Measurements from ENCODE around the gene HOXC10. TPM values are rescaled to one million over a fixed set of nuclear protein-coding genes. Genes with fewer than 3 reads are reported as not detected.

Gene HOXC10
- total and polyA plus RNA-seq, 2 of the 8 experiments (the other 6 are each of a cell fraction or from before 2014, with no cell fraction given), result not detected

- Histone ChIP-seq H3K14ac (ENCODE audit: insufficient read length) (no peak overlapping the region), H3K27me3 (replicated peaks in 1 of 4; ENCODE audit: control insufficient read depth in 3 of 4, extremely low read depth in 1 of 4, insufficient read depth in 3 of 4, low read length in 3 of 4) (peaks cover 93 to 99% (median 97%) of the 10 kb centered on the region in 4 experiments), H3K4me1 (replicated peaks in 1 of 4; ENCODE audit: control insufficient read depth in 3 of 4, insufficient read depth in 4 of 4, low read length in 3 of 4) (peaks cover 0 to 6% (median 3%) of the 10 kb centered on the region in 4 experiments; a peak in 3 of 7 replicates), H2BK15ac (ENCODE audit: low read length) (no peak overlapping the region), H3K23me2 (ENCODE audit: low read depth, low read length) (no peaks in the 10 kb centered on the region), H3K23ac (ENCODE audit: insufficient read length) (no peak overlapping the region), H3K79me1 (ENCODE audit: low read depth, low read length) (no peaks in the 10 kb centered on the region), H2AK5ac (ENCODE audit: low read depth, low read length) (no peak overlapping the region), H3K9ac (replicated peaks in 1 of 4; ENCODE audit: extremely low read depth in 1 of 4, low read depth in 3 of 4, low read length in 3 of 4) (no peak overlapping the region), H4K20me1 (replicated peaks in 1 of 2; ENCODE audit: control insufficient read depth in 1 of 2, insufficient read depth in 2 of 2, low read length in 2 of 2) (peaks cover 18 to 37% of the 10 kb centered on the region in 2 experiments), H3K4me3 (ENCODE audit: extremely low read depth in 1 of 4, insufficient read depth in 2 of 4, low read depth in 3 of 4, low read length in 4 of 4) (no peak overlapping the region), H2BK20ac (ENCODE audit: low read length) (no peak overlapping the region), H2BK5ac (ENCODE audit: low read depth, low read length) (no peak overlapping the region), H2AFZ (ENCODE audit: low read length) (no peak overlapping the region), H2BK12ac (ENCODE audit: low read depth, low read length) (no peak overlapping the region), H2BK120ac (replicated peaks; ENCODE audit: low read depth, low read length) (no peak overlapping the region), H3K4ac (replicated peaks; ENCODE audit: insufficient read length, low read depth, low read length) (no peak overlapping the region), H3K56ac (replicated peaks; ENCODE audit: insufficient read length, low read depth, low read length) (no peak overlapping the region), H4K5ac (ENCODE audit: insufficient read length, low read depth, low read length) (no peak overlapping the region), H3K27ac (ENCODE audit: low read depth, low read length) (no peak overlapping the region), H3K18ac (ENCODE audit: extremely low read depth, low read length) (no peak overlapping the region), H3K9me3 (ENCODE audit: insufficient read depth in 2 of 2, low read depth in 1 of 2, low read length in 1 of 2) (peaks cover 0 to 9% of the 10 kb centered on the region in 2 experiments; a peak in 1 of 4 replicates), H4K8ac (ENCODE audit: extremely low read depth, insufficient read depth, low read length) (no peak overlapping the region), H4K91ac (replicated peaks; ENCODE audit: insufficient read length, low read length) (no peak overlapping the region), H3K79me2 (ENCODE audit: control insufficient read depth in 1 of 2, insufficient read depth in 2 of 2, low read length in 2 of 2) (no peaks in the 10 kb centered on the region), H3K36me3 (ENCODE audit: control insufficient read depth in 2 of 4, insufficient read depth in 4 of 4, low read length in 3 of 4) (peaks cover 0 to 10% (median 0%) of the 10 kb centered on the region in 4 experiments; a peak in 1 of 8 replicates), H3K4me2 (ENCODE audit: insufficient read depth in 1 of 2, low read depth in 2 of 2, low read length in 2 of 2) (no peak overlapping the region)
- WGBS, 2 experiments (ENCODE audit: extremely low coverage in 1 of 2, insufficient coverage in 1 of 2, insufficient read length in 1 of 2, insufficient replicate concordance in 2 of 2, low coverage in 1 of 2, low lambda C conversion rate in 2 of 2, missing lambda C conversion rate in 1 of 2), result 32% methylated on average over 4 of the region's 4 CpGs; no CpG with 5 or more reads in 1 of the 2 experiments
- POLR2A ChIA-PET (ENCODE audit: partially characterized antibody), result interaction anchor here (1.3 to 1.4 kb wide), 2 partner anchors 15 to 16 kb away, joined by 3 to 4 read pairs; partner anchors contain the start of gene HOXC11
- TF ChIP-seq E2F6 (IDR thresholded peaks at IDR 0.05), result no peak
- TF ChIP-seq CBX8 (IDR thresholded peaks at IDR 0.05; ENCODE audit: borderline replicate concordance, low read depth, low read length), result 0 out of 2 replicates have a peak, but pooled peaks have one; percentile 14
- no peak for DNase-seq (ENCODE audit: low read depth in 1 of 2, low spot score in 2 of 2)
- CTCF ChIA-PET (ENCODE audit: partially characterized antibody), result interaction anchor here (0.7 to 5.8 kb wide), 28 partner anchors 9 to 286 kb away, joined by 3 to 91 read pairs (median 4); partner anchors contain the start of genes HOXC11, HOXC12, HOXC13 and HOXC5
- FAIRE-seq, result no peak
Measured at GRCh38 chr12:53987787-53988230, 2.9 kb downstream of the HOXC10 start.
